CD4-positive, alpha-beta T cell treated with Interleukin-2 at 100 ng/mL for 4 hours (primary cell): ENCODE data around the gene AQP12B.
"Not testable (repeated sequence)": the region's sequence is repeated elsewhere in the genome, so short reads cannot be mapped to it uniquely, and the experiment has no call there.

Source experiments
- DNase-seq: peaks from one replicate; pipeline ENCODE4 v3.0.0-alpha.2; 2020; ENCODE audit warnings: low spot score

The AQP12B gene

GRCh38 chr2:240682431-240683224, at the start of gene AQP12B:
Gene AQP12B, minus strand, starts transcription at chr2:240682885. Its CDS starts 48 bp downstream, at chr2:240682837.
- DNase-seq = not testable (repeated sequence)

GRCh38 chr2:240732184-240732583, 49.5 kb upstream of the AQP12B start:
- DNase-seq = no peak

GRCh38 chr2:240731178-240731545, 48.5 kb upstream of the AQP12B start:
- DNase-seq = no peak

- DNase-seq = no peak
These were observed 48.0 kb upstream of the AQP12B start for GRCh38 chr2:240730501-240731177.

- no peak for DNase-seq
These were observed 46.1 kb upstream of the AQP12B start for GRCh38 chr2:240728827-240729226.

GRCh38 chr2:240728361-240728760, 45.7 kb upstream of the AQP12B start:
- DNase-seq = no peak

- DNase-seq = no peak
These were observed 45.2 kb upstream of the AQP12B start for GRCh38 chr2:240727913-240728312.

GRCh38 chr2:240727439-240727838, 44.8 kb upstream of the AQP12B start:
- DNase-seq = no peak

- no peak for DNase-seq
These were observed 44.2 kb upstream of the AQP12B start for GRCh38 chr2:240726876-240727275.

- DNase-seq = no peak
These were observed 43.0 kb upstream of the AQP12B start for GRCh38 chr2:240725671-240726070.

GRCh38 chr2:240725266-240725665, 42.6 kb upstream of the AQP12B start:
- no peak for DNase-seq

GRCh38 chr2:240724431-240724830, 41.7 kb upstream of the AQP12B start:
- DNase-seq = no peak

GRCh38 chr2:240723851-240724250, 41.2 kb upstream of the AQP12B start:
- DNase-seq = no peak

GRCh38 chr2:240722796-240723735, 40.4 kb upstream of the AQP12B start:
- DNase-seq = no peak

GRCh38 chr2:240722376-240722775, 39.7 kb upstream of the AQP12B start:
- DNase-seq = no peak

GRCh38 chr2:240721596-240722180, 39.0 kb upstream of the AQP12B start:
- no peak for DNase-seq

GRCh38 chr2:240720686-240721595, 38.3 kb upstream of the AQP12B start:
- DNase-seq = no peak

GRCh38 chr2:240719676-240720545, 37.2 kb upstream of the AQP12B start:
- DNase-seq = no peak

- DNase-seq = no peak
These were observed 36.3 kb upstream of the AQP12B start for GRCh38 chr2:240718896-240719490.
